IMR-90 (cell line): ENCODE measurements around the gene C1QTNF3. TPM values are rescaled to one million over a fixed set of nuclear protein-coding genes. Genes with fewer than 3 reads are reported as not detected.

Source experiments
- ATAC-seq: fragments of 200-7000 bp; cut with Tn5 transposase; 2 replicates; pipeline ENCODE4 v1.9.1; 2020; ENCODE audit warnings: low read depth, mild to moderate bottlenecking, moderate library complexity
- BruUV-seq: library from RNA; stranded (reverse); fragments of 400-500 nt; replicated peaks from 2 replicates; lab custom pipeline; 2021; lab: Mats Ljungman, UMichigan
- CTCF ChIA-PET: fragments of 300-600 bp; formaldehyde crosslinking; extraction: SDS; loops from one replicate; lab custom pipeline; 2021; ENCODE audit warnings: antibody characterized with exemption; lab: Yijun Ruan, JAX
- POLR2A ChIA-PET: fragments of 300-600 bp; sonication (Branson Sonifier 250); formaldehyde crosslinking; loops from one replicate; lab custom pipeline; 2022; ENCODE audit warnings: antibody characterized with exemption; ENCODE audit not compliant: unreplicated experiment; lab: Charles Lee
- DNase-seq: peaks from one replicate; pipeline ENCODE4 v3.0.0; 2013
- H2AFZ ChIP-seq: replicated peaks from 2 replicates; pipeline ENCODE3; 2013; ENCODE audit warnings: low read length, mild to moderate bottlenecking; ENCODE audit not compliant: poor library complexity
- H2AK5ac ChIP-seq: 2 replicates; pipeline ENCODE4 v1.6.1; 2013; ENCODE audit warnings: low read depth, low read length, inconsistent platforms
- H2AK9ac ChIP-seq: replicated peaks from 2 replicates; pipeline ENCODE3; 2013; ENCODE audit warnings: mild to moderate bottlenecking, low read depth, low read length, moderate library complexity; ENCODE audit not compliant: poor library complexity
- H2BK120ac ChIP-seq: 2 replicates; pipeline ENCODE4 v1.6.1; 2013; ENCODE audit warnings: low read depth, low read length, inconsistent platforms
- H2BK15ac ChIP-seq: 3 replicates; pipeline ENCODE4 v1.6.1; 2013; ENCODE audit warnings: low read depth, low read length, inconsistent platforms
- H2BK20ac ChIP-seq: 2 replicates; pipeline ENCODE4 v1.6.1; 2013; ENCODE audit warnings: low read depth, mild to moderate bottlenecking, inconsistent platforms, low read length, moderate library complexity
- H2BK5ac ChIP-seq: 2 replicates; pipeline ENCODE4 v1.6.1; 2013; ENCODE audit warnings: mild to moderate bottlenecking, low read depth, low read length, inconsistent platforms; ENCODE audit not compliant: poor library complexity, severe bottlenecking
- H3K14ac ChIP-seq: replicated peaks from 2 replicates; pipeline ENCODE4 v1.6.1; 2013; ENCODE audit warnings: low read depth, low read length, inconsistent platforms
- H3K18ac ChIP-seq: 2 replicates; pipeline ENCODE4 v1.6.1; 2013; ENCODE audit warnings: low read depth, low read length, control low read depth
- H3K23ac ChIP-seq: 2 replicates; pipeline ENCODE4 v1.6.1; 2013; ENCODE audit warnings: low read depth, low read length, inconsistent platforms
- H3K27ac ChIP-seq: 2 replicates; pipeline ENCODE4 v1.5.1; 2013; ENCODE audit warnings: mild to moderate bottlenecking, control low read depth, low read length; ENCODE audit not compliant: insufficient read depth
- H3K27me3 ChIP-seq: 2 replicates; pipeline ENCODE4 v1.6.1; 2013; ENCODE audit warnings: low read length; ENCODE audit not compliant: control insufficient read depth, insufficient read depth
- H3K36me3 ChIP-seq: 2 replicates; pipeline ENCODE4 v1.6.1; 2013; ENCODE audit warnings: low read length, mixed read lengths; ENCODE audit not compliant: control insufficient read depth, insufficient read depth
- H3K4ac ChIP-seq: 2 replicates; pipeline ENCODE4 v1.6.1; 2013; ENCODE audit warnings: low read depth, low read length, inconsistent platforms
- H3K4me1 ChIP-seq: 2 replicates; pipeline ENCODE4 v1.6.1; 2013; ENCODE audit warnings: low read length, mixed read lengths; ENCODE audit not compliant: control insufficient read depth, insufficient read depth
- H3K4me2 ChIP-seq: 2 replicates; pipeline ENCODE4 v1.6.1; 2013; ENCODE audit warnings: low read depth, mild to moderate bottlenecking, control low read depth, low read length, moderate library complexity
- H3K4me3 ChIP-seq: 2 replicates; pipeline ENCODE4 v1.5.1; 2013; ENCODE audit warnings: low read depth, mild to moderate bottlenecking, control low read depth, low read length, moderate library complexity; ENCODE audit not compliant: insufficient read depth
- H3K56ac ChIP-seq: 2 replicates; pipeline ENCODE4 v1.6.1; 2013; ENCODE audit warnings: low read length, inconsistent platforms; ENCODE audit not compliant: insufficient read depth; ENCODE audit errors: extremely low read depth
- H3K79me1 ChIP-seq, 2 experiments: 2 replicates each; pipeline ENCODE4 v1.6.1; 2013; ENCODE audit warnings: low read length in 2 of 2, inconsistent platforms in 1 of 2, low read depth in 1 of 2
- H3K9ac ChIP-seq: 2 replicates; pipeline ENCODE4 v1.6.1; 2013; ENCODE audit warnings: low read depth, low read length, control low read depth
- H3K9me1 ChIP-seq: 2 replicates; pipeline ENCODE4 v1.6.1; 2013; ENCODE audit warnings: low read length, inconsistent platforms; ENCODE audit not compliant: insufficient read depth
- H3K9me3 ChIP-seq: 2 replicates; pipeline ENCODE4 v1.6.1; 2013; ENCODE audit warnings: low read length; ENCODE audit not compliant: control insufficient read depth, insufficient read depth
- H4K20me1 ChIP-seq: 2 replicates; pipeline ENCODE4 v1.6.1; 2013; ENCODE audit warnings: low read length, inconsistent platforms; ENCODE audit not compliant: insufficient read depth
- H4K5ac ChIP-seq: 2 replicates; pipeline ENCODE4 v1.6.1; 2013; ENCODE audit warnings: mild to moderate bottlenecking, low read depth, low read length, control low read depth
- H4K8ac ChIP-seq, 2 experiments: 2 replicates each; pipeline ENCODE4 v1.6.1; 2013; ENCODE audit warnings: low read depth in 2 of 2, low read length in 2 of 2, control low read depth in 1 of 2, inconsistent platforms in 1 of 2
- H4K91ac ChIP-seq: 2 replicates; pipeline ENCODE4 v1.6.1; 2013; ENCODE audit warnings: low read depth, low read length, inconsistent platforms; ENCODE audit not compliant: insufficient read depth
- BHLHE40 ChIP-seq: fragments of 150-350 bp; IDR thresholded peaks from 2 replicates; pipeline ENCODE4 v1.6.1; 2016; ENCODE audit warnings: mild to moderate bottlenecking, low read depth, low read length
- CEBPB ChIP-seq: IDR thresholded peaks from 2 replicates; pipeline ENCODE4 v1.6.1; 2012; ENCODE audit warnings: low read depth, low read length, improper control_type of control experiment
- CHD1 ChIP-seq: IDR thresholded peaks from 2 replicates; pipeline ENCODE4 v1.6.1; 2012; ENCODE audit warnings: low read depth, low read length, improper control_type of control experiment
- CTCF ChIP-seq: conservative IDR thresholded peaks from 2 replicates; pipeline ENCODE4 v1.5.1; 2012; ENCODE audit warnings: mild to moderate bottlenecking, low read depth, low read length, improper control_type of control experiment
- ELK1 ChIP-seq: fragments of 150-350 bp; IDR thresholded peaks from 2 replicates; pipeline ENCODE4 v1.6.1; 2016; ENCODE audit warnings: low read depth, mild to moderate bottlenecking, low read length, moderate library complexity, borderline replicate concordance
- FOS ChIP-seq: fragments of 150-350 bp; IDR thresholded peaks from 2 replicates; pipeline ENCODE4 v1.6.1; 2016; ENCODE audit warnings: low read depth, low read length
- MAFK ChIP-seq: IDR thresholded peaks from 2 replicates; pipeline ENCODE4 v1.6.1; 2012; ENCODE audit warnings: low read depth, low read length, improper control_type of control experiment
- MAZ ChIP-seq: IDR thresholded peaks from 2 replicates; pipeline ENCODE4 v1.6.1; 2012; ENCODE audit warnings: low read depth, mild to moderate bottlenecking, low read length, improper control_type of control experiment, moderate library complexity, borderline replicate concordance
- MXI1 ChIP-seq: IDR thresholded peaks from 2 replicates; pipeline ENCODE4 v1.6.1; 2012; ENCODE audit warnings: low read depth, mild to moderate bottlenecking, low read length, moderate library complexity, borderline replicate concordance
- RAD21 ChIP-seq: IDR thresholded peaks from 2 replicates; pipeline ENCODE4 v1.6.1; 2012; ENCODE audit warnings: low read length, improper control_type of control experiment
- RCOR1 ChIP-seq: IDR thresholded peaks from 2 replicates; pipeline ENCODE4 v1.6.1; 2012; ENCODE audit warnings: mild to moderate bottlenecking, low read length, improper control_type of control experiment; ENCODE audit not compliant: insufficient replicate concordance
- SMC3 ChIP-seq: fragments of 150-350 bp; IDR thresholded peaks from 2 replicates; pipeline ENCODE4 v1.6.1; 2016; ENCODE audit warnings: low read depth, mild to moderate bottlenecking, antibody characterized with exemption, low read length, moderate library complexity
- WGBS, 2 experiments: methylation state at CpG; one replicate each; pipeline versions ENCODE4 v1.1.5 to v1.1.7; 2013; ENCODE audit warnings: missing lambda C conversion rate in 2 of 2; ENCODE audit not compliant: insufficient read length in 1 of 2; ENCODE audit errors: extremely low coverage in 2 of 2; 5-methylcytosine and 5-hydroxymethylcytosine counted together
- dilution Hi-C: fragments of 300-500 bp; cut with HindIII; formaldehyde crosslinking; loops from one replicate; pipeline ENCODE4 v1.14.3; 2018; ENCODE audit warnings: low sequenced_read_pairs; ENCODE audit not compliant: unreplicated experiment
- in situ Hi-C: fragments of 300-500 bp; cut with MboI; formaldehyde crosslinking; loops from 3 replicates; pipeline ENCODE4 v1.14.3; 2019; ENCODE audit warnings: low sequenced_read_pairs, inconsistent platforms, mixed read lengths
- intact Hi-C: fragments of 100-400 bp; cut with micrococcal nuclease; formaldehyde crosslinking; loops from 2 replicates; pipeline ENCODE4 v1.10.0; 2022
- polyA plus RNA-seq, 3 experiments: library from polyadenylated mRNA; depleted of rRNA; stranded (reverse); fragments of >200 nt; gene quantifications; 2 replicates each; pipeline ENCODE4 v1.2.3, GENCODE V29; 2012; ENCODE audit warnings: low replicate concordance in 1 of 3
- total RNA-seq: library from RNA; depleted of rRNA; stranded (reverse); fragments of >200 nt; gene quantifications from 2 replicates; pipeline ENCODE4 v1.2.3, GENCODE V29; 2012
- TF ChIP-seq, protein P1 (sequence below): fragments of 150-350 bp; IDR thresholded peaks from 2 replicates; pipeline ENCODE4 v1.6.1; 2017; ENCODE audit warnings: mild to moderate bottlenecking, antibody characterized with exemption, low read length, low read depth

The C1QTNF3 gene
- total and polyA plus RNA-seq, 2 of the 4 experiments (the other 2 are of a cell fraction): 1.0 to 1.4 TPM

DNA sequence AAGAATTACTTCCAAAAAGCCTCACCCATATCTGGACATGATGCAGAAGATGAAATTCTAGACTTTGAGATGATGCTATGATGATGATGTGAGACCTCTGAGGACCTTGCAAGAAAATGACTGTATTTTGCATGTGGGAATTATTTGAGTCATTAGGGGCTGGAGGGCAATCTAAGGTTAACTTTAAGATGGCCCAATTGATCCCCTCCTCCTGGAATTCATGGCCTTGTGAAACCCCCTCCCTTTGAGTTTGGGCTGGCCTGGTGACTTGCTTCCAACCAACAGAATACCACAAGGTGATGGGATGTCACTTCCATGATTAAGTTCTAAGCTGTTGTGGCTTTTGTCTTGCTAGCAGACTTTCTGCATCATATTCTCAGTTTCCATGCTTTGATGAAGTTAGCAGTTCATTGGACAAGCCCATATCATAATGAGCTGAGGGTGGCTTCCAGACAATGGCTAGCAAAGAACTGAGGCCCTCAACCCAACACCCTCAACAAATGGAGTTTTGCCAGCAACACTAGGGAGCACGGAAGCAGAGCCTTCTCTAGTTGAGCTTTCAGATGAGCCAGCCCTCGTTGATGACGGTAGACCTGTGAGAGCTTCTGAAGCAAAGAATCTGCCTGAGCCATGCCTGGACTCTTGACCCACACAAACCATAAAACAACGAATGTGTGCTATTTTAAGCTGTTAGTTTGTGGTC is 27.7 kb downstream of the C1QTNF3 start:
- ATAC-seq (no peak), DNase-seq (no peak)
- H3K27ac ChIP-seq: no peak overlapping the region
- ChIA-PET CTCF (no interaction called here), POLR2A (no interaction called here)
- no peak overlapping the region for H2AK5ac ChIP-seq
- H2BK5ac ChIP-seq: no peak overlapping the region
- no peak overlapping the region for H2BK120ac ChIP-seq
- no peak overlapping the region for H3K18ac ChIP-seq
- H2BK20ac ChIP-seq: no peak overlapping the region
- no peaks in the 10 kb centered on the region for H3K9me1 ChIP-seq
- dilution Hi-C loops: no loop called here
- in situ Hi-C loops: no loop called here
- H2AFZ ChIP-seq: no peak overlapping the region
- no peaks in the 10 kb centered on the region for H3K79me1 ChIP-seq
- H3K9ac ChIP-seq: no peak overlapping the region
- H3K14ac ChIP-seq: no peak overlapping the region
- no peak overlapping the region for H3K56ac ChIP-seq
- H2AK9ac ChIP-seq: no peak overlapping the region
- H3K36me3 ChIP-seq: no peaks in the 10 kb centered on the region
- H3K4me2 ChIP-seq: no peak overlapping the region
- intact Hi-C loops: no loop called here
- TF ChIP-seq CHD1 (no peak), CTCF (no peak), FOS (no peak), SMC3 (no peak), RCOR1 (no peak), MXI1 (no peak), RAD21 (no peak), MAZ (no peak), MAFK (no peak), CEBPB (no peak), BHLHE40 (no peak), ELK1 (no peak)
- TF ChIP-seq, protein P1, sequence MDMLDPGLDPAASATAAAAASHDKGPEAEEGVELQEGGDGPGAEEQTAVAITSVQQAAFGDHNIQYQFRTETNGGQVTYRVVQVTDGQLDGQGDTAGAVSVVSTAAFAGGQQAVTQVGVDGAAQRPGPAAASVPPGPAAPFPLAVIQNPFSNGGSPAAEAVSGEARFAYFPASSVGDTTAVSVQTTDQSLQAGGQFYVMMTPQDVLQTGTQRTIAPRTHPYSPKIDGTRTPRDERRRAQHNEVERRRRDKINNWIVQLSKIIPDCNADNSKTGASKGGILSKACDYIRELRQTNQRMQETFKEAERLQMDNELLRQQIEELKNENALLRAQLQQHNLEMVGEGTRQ: no peak
- no peaks in the 10 kb centered on the region for H3K9me3 ChIP-seq
- no peak overlapping the region for H4K5ac ChIP-seq
- no peak overlapping the region for H3K23ac ChIP-seq
- WGBS, 2 experiments: 73% methylated on average over 3 of the region's 4 CpGs; no CpG with 5 or more reads in 1 of the 2 experiments
- H3K4me3 ChIP-seq: no peak overlapping the region
- no peak overlapping the region for H2BK15ac ChIP-seq
- H4K20me1 ChIP-seq: no peaks in the 10 kb centered on the region
- H3K4me1 ChIP-seq: no peaks in the 10 kb centered on the region
- no peak overlapping the region for H4K8ac ChIP-seq
- H4K91ac ChIP-seq: no peak overlapping the region
- no peak overlapping the region for H3K4ac ChIP-seq
- no TSS peak for BruUV-seq
- no peaks in the 10 kb centered on the region for H3K27me3 ChIP-seq
